GM21381 (cell line): ENCODE results near the gene CHTF8.
"Not testable (repeated sequence)": the region's sequence is repeated elsewhere in the genome, so short reads cannot be mapped to it uniquely, and the experiment has no call there.

Experiments
- ATAC-seq: cut with Tn5 transposase; IDR thresholded peaks from one replicate; pipeline ENCODE4 v1.9.1; 2021; ENCODE audit warnings: mild to moderate bottlenecking, moderate library complexity; ENCODE audit not compliant: unreplicated experiment

Gene CHTF8

GRCh38 chr16:69139464-69139863 lies 7.1 kb upstream of the CHTF8 start:
- not testable (repeated sequence) for ATAC-seq

- no peak for ATAC-seq
These were observed 6.2 kb upstream of the CHTF8 start for GRCh38 chr16:69138608-69139007.

- ATAC-seq: no peak
These were observed 1.1 kb upstream of the CHTF8 start for GRCh38 chr16:69133373-69133954.

- peak; percentile 42 for ATAC-seq
These were observed 457 bp downstream of the CHTF8 start for GRCh38 chr16:69131839-69132423.

GRCh38 chr16:69131167-69131838 lies 1.1 kb downstream of the CHTF8 start:
- ATAC-seq: no peak

GRCh38 chr16:69130461-69130860 lies 1.9 kb downstream of the CHTF8 start:
- ATAC-seq: no peak

- no peak for ATAC-seq
These were observed 4.3 kb downstream of the CHTF8 start for GRCh38 chr16:69127966-69128510.

- ATAC-seq: not testable (repeated sequence)
These were observed 5.6 kb downstream of the CHTF8 start for GRCh38 chr16:69126801-69127200.

GRCh38 chr16:69126221-69126620 lies 6.2 kb downstream of the CHTF8 start:
- no peak for ATAC-seq

- not testable (repeated sequence) for ATAC-seq
These were observed 7.4 kb downstream of the CHTF8 start for GRCh38 chr16:69124961-69125360.

- not testable (repeated sequence) for ATAC-seq
These were observed 8.0 kb downstream of the CHTF8 start for GRCh38 chr16:69124406-69124805.

- ATAC-seq: no peak
These were observed 8.5 kb downstream of the CHTF8 start for GRCh38 chr16:69123910-69124309.

GRCh38 chr16:69120096-69120664 lies 12.2 kb downstream of the CHTF8 start:
- no peak for ATAC-seq

- no peak for ATAC-seq
These were observed 12.9 kb downstream of the CHTF8 start for GRCh38 chr16:69119536-69119935.

GRCh38 chr16:69118994-69119393 lies 13.4 kb downstream of the CHTF8 start:
- no peak for ATAC-seq

- no peak for ATAC-seq
These were observed 13.9 kb downstream of the CHTF8 start for GRCh38 chr16:69118468-69118867.

GRCh38 chr16:69116906-69117305 lies 15.5 kb downstream of the CHTF8 start:
- ATAC-seq: no peak

GRCh38 chr16:69116256-69116875 lies 16.0 kb downstream of the CHTF8 start:
- no peak for ATAC-seq

GRCh38 chr16:69115837-69116236 lies 16.6 kb downstream of the CHTF8 start:
- no peak for ATAC-seq

- no peak for ATAC-seq
These were observed 17.0 kb downstream of the CHTF8 start for GRCh38 chr16:69115361-69115760.

GRCh38 chr16:69114976-69115355 lies 17.4 kb downstream of the CHTF8 start:
- ATAC-seq: no peak
